ENCODE results near the gene WRNIP1. TPM values are rescaled to one million over a fixed set of nuclear protein-coding genes. Genes with fewer than 3 reads are reported as not detected.

The WRNIP1 gene
- total and polyA plus RNA-seq, 2 of the 8 experiments (the other 6 are each of a cell fraction or from before 2014, with no cell fraction given): 38.2 to 39.2 TPM

- TF ChIP-seq CREB1 (IDR thresholded peaks at IDR 0.05) (no peak), ATF3 (IDR thresholded peaks at IDR 0.05; ENCODE audit: insufficient read depth, low read depth, low read length) (no peak), RAD21 (IDR thresholded peaks at IDR 0.05 in 1 of 2, conservative IDR thresholded peaks at IDR 0.05 in 1 of 2; ENCODE audit: low read depth in 2 of 2, low read length in 2 of 2) (no peak), GABPA (IDR thresholded peaks at IDR 0.05; ENCODE audit: borderline replicate concordance, insufficient read depth, low read length) (no peak), POU5F1 (IDR thresholded peaks at IDR 0.05; ENCODE audit: low read depth, low read length) (no peak), USF2 (IDR thresholded peaks at IDR 0.05; ENCODE audit: low read length) (no peak)
Observed at GRCh38 chr6:2780102-2780737, 15.0 kb downstream of the WRNIP1 start (continued).

Data from H1 (cell line).